Measurements from ENCODE around the gene PLSCR2. TPM values are rescaled to one million over a fixed set of nuclear protein-coding genes. Genes with fewer than 3 reads are reported as not detected.

Gene PLSCR2
- total and polyA plus RNA-seq, 2 of the 8 experiments (the other 6 are each of a cell fraction or from before 2014, with no cell fraction given), result not detected

Other genes with a start within 250 kb of the PLSCR2 start
- gene PLSCR4, start 218.5 kb downstream of the PLSCR2 start, total RNA-seq (2021; fragmentation: NEBNext Ultra II Directional; extraction: Animal tissue kit (Norgen Biotek cat#: 25700)), result 1.5 and 2.9 TPM in 2 replicates
- 1.1 and 1.8 TPM in 2 replicates for gene PLSCR4, start 218.5 kb downstream of the PLSCR2 start, polyA plus RNA-seq (2011; rRNA removed)
- 48.3 and 48.5 TPM in 2 replicates for gene PLSCR1, start 75.0 kb upstream of the PLSCR2 start, total RNA-seq (2021; fragmentation: NEBNext Ultra II Directional; extraction: Animal tissue kit (Norgen Biotek cat#: 25700))
- gene PLSCR1, start 75.0 kb upstream of the PLSCR2 start, polyA plus RNA-seq (2011; rRNA removed), result 30.4 and 32.2 TPM in 2 replicates
- not detected in 2 replicates for gene PLSCR5, start 135.8 kb upstream of the PLSCR2 start, total RNA-seq (2021; fragmentation: NEBNext Ultra II Directional; extraction: Animal tissue kit (Norgen Biotek cat#: 25700))
- gene PLSCR5, start 135.8 kb upstream of the PLSCR2 start, polyA plus RNA-seq (2011; rRNA removed), result not detected in 2 replicates